ENCODE data around the gene RUNX1.

GRCh38 chr21:34861258-34861657, 187.8 kb downstream of the RUNX1 start:
- no peak for TF ChIP-seq CTCF (IDR thresholded peaks at IDR 0.05; ENCODE audit: extremely low read depth in 1 of 2, insufficient read depth in 1 of 2, low read depth in 1 of 2, low read length in 2 of 2)
- TF ChIP-seq POLR2A (IDR thresholded peaks at IDR 0.05; ENCODE audit: low read depth, low read length): no peak

Measured in endothelial cell of umbilical vein (primary cell).